Body of pancreas (tissue), 4 donors: ENCODE measurements around the gene DENND4A.

ENCODE experiments used
- POLR2A ChIP-seq, 3 donors: fragments of 450-650 bp; IDR thresholded peaks; one replicate each; pipeline ENCODE4 v1.6.1; 2016; ENCODE audit warnings: antibody characterized with exemption in 3 of 3, mild to moderate bottlenecking in 2 of 3
- TF ChIP-seq, protein P1 (sequence below), 7 experiments: fragments of 450-650 bp in 4 of 7; fragments of 200-600 bp in 3 of 7; sonication (generic) in 3 of 7; IDR thresholded peaks; one replicate each; pipeline ENCODE4 v1.5.1; 2016 to 2019; ENCODE audit warnings: antibody characterized with exemption in 7 of 7

GRCh38 chr15:65765106-65765505, 27.0 kb downstream of the DENND4A start:
- TF ChIP-seq, protein P1, sequence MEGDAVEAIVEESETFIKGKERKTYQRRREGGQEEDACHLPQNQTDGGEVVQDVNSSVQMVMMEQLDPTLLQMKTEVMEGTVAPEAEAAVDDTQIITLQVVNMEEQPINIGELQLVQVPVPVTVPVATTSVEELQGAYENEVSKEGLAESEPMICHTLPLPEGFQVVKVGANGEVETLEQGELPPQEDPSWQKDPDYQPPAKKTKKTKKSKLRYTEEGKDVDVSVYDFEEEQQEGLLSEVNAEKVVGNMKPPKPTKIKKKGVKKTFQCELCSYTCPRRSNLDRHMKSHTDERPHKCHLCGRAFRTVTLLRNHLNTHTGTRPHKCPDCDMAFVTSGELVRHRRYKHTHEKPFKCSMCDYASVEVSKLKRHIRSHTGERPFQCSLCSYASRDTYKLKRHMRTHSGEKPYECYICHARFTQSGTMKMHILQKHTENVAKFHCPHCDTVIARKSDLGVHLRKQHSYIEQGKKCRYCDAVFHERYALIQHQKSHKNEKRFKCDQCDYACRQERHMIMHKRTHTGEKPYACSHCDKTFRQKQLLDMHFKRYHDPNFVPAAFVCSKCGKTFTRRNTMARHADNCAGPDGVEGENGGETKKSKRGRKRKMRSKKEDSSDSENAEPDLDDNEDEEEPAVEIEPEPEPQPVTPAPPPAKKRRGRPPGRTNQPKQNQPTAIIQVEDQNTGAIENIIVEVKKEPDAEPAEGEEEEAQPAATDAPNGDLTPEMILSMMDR (IDR thresholded peaks at IDR 0.05), result no peak
- TF ChIP-seq POLR2A (IDR thresholded peaks at IDR 0.05), result no peak
